ENCODE results near the gene WDR41. TPM values are rescaled to one million over a fixed set of nuclear protein-coding genes. Genes with fewer than 3 reads are reported as not detected.

Gene WDR41
- total RNA-seq, 4 donors from 2014 or later: 32.1 to 43.1 (median 39.5) TPM

DNA sequence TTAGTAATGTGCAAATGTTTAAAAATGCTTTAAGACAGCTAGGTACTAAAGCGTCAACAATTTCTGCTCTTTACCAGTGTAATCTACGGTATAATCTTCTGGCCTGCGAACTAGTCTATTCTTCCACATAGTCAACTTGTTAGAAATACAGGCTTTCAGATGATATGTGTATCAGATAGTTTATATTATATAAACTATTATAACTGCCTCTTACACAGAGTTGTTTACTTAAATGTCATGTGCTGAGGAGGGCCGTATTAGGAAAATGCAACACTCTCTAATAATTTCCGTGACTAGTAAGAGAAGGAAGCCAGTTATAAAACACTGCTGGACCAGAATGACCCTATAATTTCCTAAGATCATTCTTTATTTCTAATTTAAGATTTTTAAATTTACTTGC is 63.6 kb downstream of the WDR41 start:
- no peak for TF ChIP-seq EP300 (IDR thresholded peaks at IDR 0.05)
- H3K27me3 ChIP-seq: no peaks in the 10 kb centered on the region
- H3K4me1 ChIP-seq: peaks cover 12% of the 10 kb centered on the region
- DNase-seq (ENCODE audit: low spot score in 2 of 2): no peak
- peak overlapping the region; percentile 42 for H3K27ac ChIP-seq
- peaks cover 52% of the 10 kb centered on the region for H3K36me3 ChIP-seq
- H3K4me3 ChIP-seq: no peak overlapping the region
- 74% methylated on average over 5 of the region's 5 CpGs for WGBS
- H3K9me3 ChIP-seq: no peaks in the 10 kb centered on the region

DNA sequence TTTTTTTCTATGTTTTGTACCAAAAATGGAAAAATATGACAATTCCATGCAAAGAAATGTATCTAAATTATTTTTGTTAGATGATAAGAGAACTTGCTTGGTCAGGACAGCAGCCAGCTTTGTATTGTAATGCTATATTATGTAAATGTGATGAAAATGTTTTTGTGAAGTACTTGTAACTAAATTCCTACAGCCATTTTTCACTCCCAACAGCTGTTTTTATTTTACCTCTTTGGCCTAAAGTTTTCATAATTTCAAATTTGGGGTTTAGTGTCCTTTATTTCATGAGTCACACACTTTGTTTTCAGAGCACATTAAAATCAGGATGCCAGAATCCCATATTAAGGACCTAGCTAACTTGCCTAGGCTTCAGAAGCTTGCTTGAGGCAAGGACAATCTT is 64.1 kb downstream of the WDR41 start:
- peaks cover 12% of the 10 kb centered on the region for H3K4me1 ChIP-seq
- peak overlapping the region; percentile 42 for H3K27ac ChIP-seq
- H3K9me3 ChIP-seq: no peaks in the 10 kb centered on the region
- peaks cover 46% of the 10 kb centered on the region for H3K36me3 ChIP-seq
- no peak for TF ChIP-seq POLR2AphosphoS5 (IDR thresholded peaks at IDR 0.05)
- TF ChIP-seq, protein P1, sequence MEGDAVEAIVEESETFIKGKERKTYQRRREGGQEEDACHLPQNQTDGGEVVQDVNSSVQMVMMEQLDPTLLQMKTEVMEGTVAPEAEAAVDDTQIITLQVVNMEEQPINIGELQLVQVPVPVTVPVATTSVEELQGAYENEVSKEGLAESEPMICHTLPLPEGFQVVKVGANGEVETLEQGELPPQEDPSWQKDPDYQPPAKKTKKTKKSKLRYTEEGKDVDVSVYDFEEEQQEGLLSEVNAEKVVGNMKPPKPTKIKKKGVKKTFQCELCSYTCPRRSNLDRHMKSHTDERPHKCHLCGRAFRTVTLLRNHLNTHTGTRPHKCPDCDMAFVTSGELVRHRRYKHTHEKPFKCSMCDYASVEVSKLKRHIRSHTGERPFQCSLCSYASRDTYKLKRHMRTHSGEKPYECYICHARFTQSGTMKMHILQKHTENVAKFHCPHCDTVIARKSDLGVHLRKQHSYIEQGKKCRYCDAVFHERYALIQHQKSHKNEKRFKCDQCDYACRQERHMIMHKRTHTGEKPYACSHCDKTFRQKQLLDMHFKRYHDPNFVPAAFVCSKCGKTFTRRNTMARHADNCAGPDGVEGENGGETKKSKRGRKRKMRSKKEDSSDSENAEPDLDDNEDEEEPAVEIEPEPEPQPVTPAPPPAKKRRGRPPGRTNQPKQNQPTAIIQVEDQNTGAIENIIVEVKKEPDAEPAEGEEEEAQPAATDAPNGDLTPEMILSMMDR (IDR thresholded peaks at IDR 0.05): no peak
- TF ChIP-seq EP300 (IDR thresholded peaks at IDR 0.05): no peak
- no peak for TF ChIP-seq POLR2A (IDR thresholded peaks at IDR 0.05)
- H3K4me3 ChIP-seq: no peak overlapping the region
- no peaks in the 10 kb centered on the region for H3K27me3 ChIP-seq
- DNase-seq (ENCODE audit: low spot score in 2 of 2): no peak

DNA sequence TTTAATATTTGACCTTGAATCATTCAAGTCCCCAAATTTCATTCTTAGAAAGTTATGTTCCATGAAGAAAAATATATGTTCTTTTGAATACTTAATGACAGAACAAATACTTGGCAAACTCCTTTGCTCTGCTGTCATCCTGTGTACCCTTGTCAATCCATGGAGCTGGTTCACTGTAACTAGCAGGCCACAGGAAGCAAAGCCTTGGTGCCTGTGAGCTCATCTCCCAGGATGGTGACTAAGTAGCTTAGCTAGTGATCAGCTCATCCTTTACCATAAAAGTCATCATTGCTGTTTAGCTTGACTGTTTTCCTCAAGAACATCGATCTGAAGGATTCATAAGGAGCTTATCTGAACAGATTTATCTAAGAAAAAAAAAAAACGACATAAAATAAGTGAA is 65.4 kb downstream of the WDR41 start:
- Histone ChIP-seq H3K27me3 (no peaks in the 10 kb centered on the region), H3K9me3 (no peaks in the 10 kb centered on the region), H3K4me1 (peaks cover 12% of the 10 kb centered on the region), H3K36me3 (peaks cover 33% of the 10 kb centered on the region), H3K4me3 (no peak overlapping the region), H3K27ac (no peak overlapping the region)
- DNase-seq (ENCODE audit: low spot score in 2 of 2): no peak
- 67% methylated on average over 2 of the region's 2 CpGs for WGBS
- TF ChIP-seq POLR2AphosphoS5 (IDR thresholded peaks at IDR 0.05) (no peak), POLR2A (IDR thresholded peaks at IDR 0.05) (no peak), EP300 (IDR thresholded peaks at IDR 0.05) (no peak)
- TF ChIP-seq, protein P1 (IDR thresholded peaks at IDR 0.05): no peak

DNA sequence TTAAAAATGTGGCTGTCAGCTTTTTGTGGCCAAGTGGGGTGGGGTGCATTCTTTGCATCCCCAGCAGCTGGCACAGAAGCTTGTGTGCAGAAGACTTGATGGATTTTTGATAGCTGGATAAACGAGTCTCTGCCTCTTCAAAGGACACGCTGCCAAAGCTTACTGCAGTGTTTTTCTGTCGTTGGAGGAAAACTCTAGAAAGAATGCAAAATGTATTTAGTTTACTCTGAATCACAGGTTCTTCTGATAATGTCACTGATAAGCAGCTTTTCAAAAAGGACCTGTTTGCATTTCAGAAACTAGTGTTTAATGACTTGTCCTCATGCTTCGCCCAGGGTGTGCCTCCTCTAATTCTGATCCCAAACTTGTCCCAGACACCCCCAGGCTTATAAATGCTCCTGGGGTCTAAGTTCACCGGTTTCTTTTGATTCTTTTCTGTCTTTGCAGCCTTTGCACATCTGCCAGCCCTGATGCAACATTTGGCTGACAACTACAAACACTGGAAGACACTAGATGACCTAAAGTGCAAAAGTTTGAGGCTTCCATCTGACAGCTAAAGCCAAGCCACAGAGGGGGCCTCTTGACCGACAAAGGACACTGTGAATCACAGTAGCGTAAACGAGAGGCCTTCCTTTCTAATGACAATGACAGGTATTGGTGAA is 66.0 kb downstream of the WDR41 start:
- Histone ChIP-seq H3K36me3 (peaks cover 28% of the 10 kb centered on the region), H3K4me3 (no peak overlapping the region), H3K4me1 (peaks cover 12% of the 10 kb centered on the region), H3K27me3 (no peaks in the 10 kb centered on the region), H3K9me3 (no peaks in the 10 kb centered on the region), H3K27ac (no peak overlapping the region)
- no peak for DNase-seq (ENCODE audit: low spot score in 2 of 2)
- TF ChIP-seq EP300 (IDR thresholded peaks at IDR 0.05) (no peak), POLR2AphosphoS5 (IDR thresholded peaks at IDR 0.05) (no peak), POLR2A (IDR thresholded peaks at IDR 0.05) (no peak)
- TF ChIP-seq, protein P1 (IDR thresholded peaks at IDR 0.05): no peak
- 36% methylated on average over 8 of the region's 8 CpGs for WGBS

DNA sequence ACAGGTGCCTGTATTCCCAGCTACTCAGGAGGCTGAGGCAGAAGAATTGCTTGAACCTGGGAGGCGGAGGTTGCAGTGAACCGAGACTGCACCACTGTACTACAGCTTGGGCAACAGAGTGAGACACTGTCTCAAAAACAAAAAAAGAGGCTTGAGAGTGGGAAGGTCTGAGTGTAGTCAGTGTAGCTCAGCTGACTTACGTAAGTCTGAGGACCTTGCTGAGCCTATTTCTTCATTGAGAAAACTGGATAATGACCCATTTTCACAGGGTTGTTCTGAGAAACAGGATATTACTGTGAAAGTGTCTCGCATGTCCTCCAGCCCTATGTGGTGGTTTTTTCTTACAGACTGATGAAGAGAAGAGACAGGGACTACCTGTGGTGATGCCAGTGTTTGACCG is 66.7 kb downstream of the WDR41 start:
- 87% methylated on average over 5 of the region's 5 CpGs for WGBS
- TF ChIP-seq, protein P1 (IDR thresholded peaks at IDR 0.05): no peak
- TF ChIP-seq EP300 (IDR thresholded peaks at IDR 0.05) (no peak), POLR2A (IDR thresholded peaks at IDR 0.05) (no peak), POLR2AphosphoS5 (IDR thresholded peaks at IDR 0.05) (no peak)
- H3K27ac ChIP-seq: no peak overlapping the region
- H3K4me1 ChIP-seq: peaks cover 12% of the 10 kb centered on the region
- no peaks in the 10 kb centered on the region for H3K9me3 ChIP-seq
- DNase-seq (ENCODE audit: low spot score in 2 of 2): no peak
- no peaks in the 10 kb centered on the region for H3K27me3 ChIP-seq
- peaks cover 22% of the 10 kb centered on the region for H3K36me3 ChIP-seq
- no peak overlapping the region for H3K4me3 ChIP-seq

DNA sequence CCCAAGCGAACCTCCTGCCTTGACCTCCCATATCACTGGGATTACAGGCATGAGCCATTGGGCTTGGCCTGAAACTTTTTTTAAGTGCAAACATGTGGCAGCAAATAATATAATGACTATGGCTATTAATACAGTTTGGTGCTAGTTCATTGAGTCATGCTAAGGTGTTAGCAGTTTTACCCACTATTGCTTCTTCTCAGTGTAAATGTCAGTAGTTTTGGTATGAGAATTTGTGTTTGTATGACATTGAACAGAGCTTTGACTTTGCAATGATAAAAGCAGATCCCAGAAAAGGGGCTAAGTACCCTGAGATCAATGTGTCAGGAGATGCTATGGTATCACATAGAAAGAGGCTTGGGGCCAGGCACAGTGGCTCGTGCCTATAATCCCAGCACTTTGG is 67.2 kb downstream of the WDR41 start:
- peaks cover 20% of the 10 kb centered on the region for H3K36me3 ChIP-seq
- peaks cover 12% of the 10 kb centered on the region for H3K4me1 ChIP-seq
- H3K27me3 ChIP-seq: no peaks in the 10 kb centered on the region
- no peak for DNase-seq (ENCODE audit: low spot score in 2 of 2)
- WGBS: 88% methylated on average over 2 of the region's 2 CpGs
- H3K27ac ChIP-seq: no peak overlapping the region
- no peaks in the 10 kb centered on the region for H3K9me3 ChIP-seq
- no peak overlapping the region for H3K4me3 ChIP-seq
- TF ChIP-seq POLR2AphosphoS5 (IDR thresholded peaks at IDR 0.05) (no peak), EP300 (IDR thresholded peaks at IDR 0.05) (no peak), POLR2A (IDR thresholded peaks at IDR 0.05) (no peak)
- TF ChIP-seq, protein P1 (IDR thresholded peaks at IDR 0.05): no peak

Measured in suprapubic skin (tissue), 4 donors.